HCT116 (cell line): ENCODE results near the gene ZNF492. TPM values are rescaled to one million over a fixed set of nuclear protein-coding genes. Genes with fewer than 3 reads are reported as not detected.

ENCODE experiments used
- ATAC-seq: fragments of 200-7000 bp; cut with Tn5 transposase; 2 replicates; pipeline ENCODE4 v1.9.1; 2020; ENCODE audit warnings: mild to moderate bottlenecking, moderate library complexity
- BruUV-seq: library from RNA; stranded (reverse); fragments of 400-500 nt; replicated peaks from 2 replicates; lab custom pipeline; 2021; lab: Mats Ljungman, UMichigan
- CTCF ChIA-PET: fragments of 300-600 bp; sonication (Branson Sonifier 250); formaldehyde crosslinking; loops from one replicate; lab custom pipeline; 2021; ENCODE audit warnings: antibody characterized with exemption; lab: Charles Lee
- POLR2A ChIA-PET: fragments of 300-600, 350-600 bp; sonication (Branson Sonifier 250); formaldehyde crosslinking; loops from one replicate; lab custom pipeline; 2021; ENCODE audit warnings: antibody characterized with exemption; lab: Charles Lee
- RAD21 ChIA-PET, 2 experiments: fragments of 300-600 bp; sonication (Branson Sonifier 250); formaldehyde crosslinking; loops; one replicate each; lab custom pipeline; 2023; ENCODE audit warnings: low total read pairs in 2 of 2; ENCODE audit not compliant: uncharacterized antibody in 2 of 2, unreplicated experiment in 2 of 2, low non-redundant PET in 1 of 2; lab: Charles Lee
- DNase-seq: peaks from one replicate; pipeline ENCODE4 v3.0.0-alpha.2; 2010; ENCODE audit warnings: low read depth, low spot score
- H2AFZ ChIP-seq: fragments of 200-600 bp; shearing (Covaris generic), sonication (generic); 2 replicates; pipeline ENCODE4 v1.6.1; 2017; ENCODE audit warnings: low read depth, mixed run types, mixed read lengths, antibody characterized with exemption, low read length; ENCODE audit not compliant: poor library complexity, severe bottlenecking
- H3K27ac ChIP-seq: 2 replicates; pipeline ENCODE4 v1.5.1; 2012; ENCODE audit warnings: low read depth, low read length
- H3K27me3 ChIP-seq: fragments of 200-600 bp; sonication (generic); 2 replicates; pipeline ENCODE4 v1.6.1; 2016; ENCODE audit warnings: mixed run types, low read length, mixed read lengths; ENCODE audit not compliant: insufficient read depth
- H3K36me3 ChIP-seq, 2 experiments: fragments of 200-500 bp in 1 of 2; fragments of 200-600 bp in 1 of 2; sonication (Bioruptor generic) in 1 of 2; sonication (generic) in 1 of 2; 2 replicates each; pipeline versions ENCODE4 v1.5.1 to v1.6.1; 2014 to 2016; ENCODE audit warnings: low read length in 2 of 2, inconsistent platforms in 1 of 2, mixed read lengths in 1 of 2, mixed run types in 1 of 2; ENCODE audit not compliant: insufficient read depth in 2 of 2, control insufficient read depth in 1 of 2
- H3K4me1 ChIP-seq, 2 experiments: fragments of 200-600 bp in 1 of 2; sonication (generic) in 1 of 2; 2 replicates each; pipeline versions ENCODE4 v1.5.1 to v1.6.1; 2012 to 2017; ENCODE audit warnings: low read length in 2 of 2, inconsistent platforms in 1 of 2, mild to moderate bottlenecking in 1 of 2, mixed read lengths in 1 of 2, mixed run types in 1 of 2, moderate library complexity in 1 of 2; ENCODE audit not compliant: insufficient read depth in 2 of 2, control insufficient read depth in 1 of 2
- H3K4me2 ChIP-seq: fragments of 200-600 bp; sonication (generic); 2 replicates; pipeline ENCODE4 v1.6.1; 2017; ENCODE audit warnings: mixed run types, low read length, mixed read lengths
- H3K4me3 ChIP-seq, 2 experiments: fragments of 200-600 bp in 1 of 2; sonication (generic) in 1 of 2; replicated peaks in 1 of 2; 2 replicates each; pipeline ENCODE4 v1.5.1; 2011 to 2016; ENCODE audit warnings: low read length in 2 of 2, control low read depth in 1 of 2, low read depth in 1 of 2, mild to moderate bottlenecking in 1 of 2, mixed read lengths in 1 of 2, mixed run types in 1 of 2
- H3K79me2 ChIP-seq: fragments of 200-600 bp; sonication (generic); 2 replicates; pipeline ENCODE4 v1.6.1; 2017; ENCODE audit warnings: mild to moderate bottlenecking, mixed run types, low read length, moderate library complexity, mixed read lengths; ENCODE audit not compliant: insufficient read depth
- H3K9ac ChIP-seq: fragments of 200-600 bp; sonication (generic); 2 replicates; pipeline ENCODE4 v1.6.1; 2016; ENCODE audit warnings: low read length, mixed read lengths
- H3K9me2 ChIP-seq: fragments of 200-600 bp; sonication (generic), shearing (Covaris generic); 2 replicates; pipeline ENCODE4 v1.6.1; 2017; ENCODE audit warnings: mixed run types, mild to moderate bottlenecking, moderate library complexity; ENCODE audit not compliant: insufficient read depth
- H3K9me3 ChIP-seq, 2 experiments: fragments of 200-500 bp in 1 of 2; fragments of 200-600 bp in 1 of 2; sonication (Bioruptor generic) in 1 of 2; sonication (generic) in 1 of 2; 2 replicates each; pipeline ENCODE4 v1.6.1; 2014 to 2017; ENCODE audit warnings: low read length in 2 of 2, mixed read lengths in 2 of 2, inconsistent platforms in 1 of 2, low read depth in 1 of 2, mild to moderate bottlenecking in 1 of 2, mixed run types in 1 of 2, moderate library complexity in 1 of 2; ENCODE audit not compliant: control insufficient read depth in 1 of 2, insufficient read depth in 1 of 2
- H4K20me1 ChIP-seq: fragments of 200-600 bp; sonication (generic), shearing (Covaris generic); 2 replicates; pipeline ENCODE4 v1.6.1; 2017; ENCODE audit warnings: mixed run types, mild to moderate bottlenecking, moderate library complexity; ENCODE audit not compliant: insufficient read depth
- CBX3 ChIP-seq: IDR thresholded peaks from 2 replicates; pipeline ENCODE4 v1.6.1; 2012; ENCODE audit warnings: low read depth
- CTCF ChIP-seq, 3 experiments: fragments of 200-600 bp in 1 of 3; sonication (generic) in 1 of 3; IDR thresholded peaks in 2 of 3; conservative IDR thresholded peaks in 1 of 3; 2 replicates each; pipeline ENCODE4 v1.5.1; 2012 to 2017; ENCODE audit warnings: low read depth in 2 of 3, low read length in 2 of 3, antibody characterized with exemption in 1 of 3, borderline replicate concordance in 1 of 3, control low read depth in 1 of 3, mild to moderate bottlenecking in 1 of 3, mixed read lengths in 1 of 3, mixed run types in 1 of 3, moderate library complexity in 1 of 3; ENCODE audit not compliant: insufficient read depth in 1 of 3
- ELF1 ChIP-seq: IDR thresholded peaks from 2 replicates; pipeline ENCODE4 v1.6.1; 2012; ENCODE audit warnings: low read depth, borderline replicate concordance
- EZH2 ChIP-seq: fragments of 200-600 bp; sonication (generic); IDR thresholded peaks from 2 replicates; pipeline ENCODE4 v1.6.1; 2017; ENCODE audit warnings: antibody characterized with exemption, mixed run types
- EZH2phosphoT487 ChIP-seq: fragments of 200-600 bp; IDR thresholded peaks from 2 replicates; pipeline ENCODE4 v1.6.1; 2018; ENCODE audit warnings: antibody characterized with exemption, borderline replicate concordance
- JUND ChIP-seq: IDR thresholded peaks from 2 replicates; pipeline ENCODE4 v1.6.1; 2012
- MAX ChIP-seq: IDR thresholded peaks from 2 replicates; pipeline ENCODE4 v1.6.1; 2012
- POLR2AphosphoS5 ChIP-seq: IDR thresholded peaks from 2 replicates; pipeline ENCODE4 v1.6.1; 2011; ENCODE audit warnings: mild to moderate bottlenecking, low read depth, low read length, moderate library complexity
- REST ChIP-seq: IDR thresholded peaks from 2 replicates; pipeline ENCODE4 v1.6.1; 2012; ENCODE audit warnings: low read depth
- TCF7L2 ChIP-seq: IDR thresholded peaks from 2 replicates; pipeline ENCODE4 v1.7.0; 2011; ENCODE audit warnings: borderline replicate concordance, inconsistent platforms; ENCODE audit not compliant: insufficient read depth, insufficient read length; ENCODE audit errors: extremely low read depth
- ZBTB33 ChIP-seq: IDR thresholded peaks from 2 replicates; pipeline ENCODE4 v1.6.1; 2011; ENCODE audit warnings: mild to moderate bottlenecking, low read length, moderate library complexity; ENCODE audit not compliant: insufficient replicate concordance; ENCODE audit errors: extremely low read depth
- ZFX ChIP-seq: fragments of 450-650 bp; IDR thresholded peaks from 2 replicates; pipeline ENCODE4 v1.6.1; 2017
- ZNF274 ChIP-seq: fragments of 200-500 bp; sonication (Bioruptor generic); IDR thresholded peaks from 2 replicates; pipeline ENCODE4 v1.6.1; 2014; ENCODE audit warnings: mild to moderate bottlenecking, low read depth, low read length, inconsistent platforms
- intact Hi-C: fragments of 100-400 bp; cut with micrococcal nuclease; formaldehyde crosslinking; loops from 2 replicates; pipeline ENCODE4 v1.10.0; 2022
- total RNA-seq: library from RNA; stranded (reverse); gene quantifications from one replicate; pipeline ENCODE4 v1.2.1, GENCODE V29; 2021; ENCODE audit not compliant: unreplicated experiment

The ZNF492 gene
- total RNA-seq, 1 experiment from 2014 or later: not detected

GRCh38 chr19:22619932-22620331 is 14.2 kb upstream of the ZNF492 start:
- no peak for TF ChIP-seq POLR2AphosphoS5
- TF ChIP-seq ZNF274: no peak
- no peak for TF ChIP-seq TCF7L2
- Histone ChIP-seq H3K36me3 (no peaks in the 10 kb centered on the region), H3K4me3 (no peak overlapping the region), H3K27me3 (no peaks in the 10 kb centered on the region), H3K9me3 (peaks cover 5 to 18% of the 10 kb centered on the region in 2 experiments; a peak in 2 of 4 replicates), H4K20me1 (no peaks in the 10 kb centered on the region), H3K4me1 (no peaks in the 10 kb centered on the region), H3K27ac (no peak overlapping the region), H3K9ac (no peak overlapping the region), H3K4me2 (no peak overlapping the region), H3K79me2 (no peaks in the 10 kb centered on the region), H2AFZ (no peak overlapping the region), H3K9me2 (no peaks in the 10 kb centered on the region)
- ChIA-PET CTCF (no interaction called here), POLR2A (no interaction called here), RAD21 (no interaction called here)
- DNase-seq: no peak
- BruUV-seq: no TSS peak
- intact Hi-C loops: no loop called here
- ATAC-seq: no peak

- ChIA-PET CTCF (no interaction called here), RAD21 (no interaction called here), POLR2A (no interaction called here)
- ATAC-seq (no peak), DNase-seq (no peak)
- Histone ChIP-seq H3K4me3 (no peak overlapping the region), H3K4me1 (no peaks in the 10 kb centered on the region), H3K27ac (no peak overlapping the region), H2AFZ (no peak overlapping the region), H3K9me2 (no peaks in the 10 kb centered on the region), H3K4me2 (no peak overlapping the region), H3K36me3 (no peaks in the 10 kb centered on the region), H3K79me2 (no peaks in the 10 kb centered on the region), H3K27me3 (no peaks in the 10 kb centered on the region), H3K9me3 (peaks cover 5 to 18% of the 10 kb centered on the region in 2 experiments; a peak in 2 of 4 replicates), H4K20me1 (no peaks in the 10 kb centered on the region), H3K9ac (no peak overlapping the region)
- intact Hi-C loops: no loop called here
- BruUV-seq: no TSS peak
- TF ChIP-seq ZNF274 (no peak), JUND (no peak), ELF1 (no peak), CBX3 (no peak), EZH2phosphoT487 (no peak), CTCF (IDR thresholded peaks at IDR 0.05 in 2 of 3, conservative IDR thresholded peaks at IDR 0.05 in 1 of 3; ENCODE audit: borderline replicate concordance in 1 of 3, insufficient read depth in 1 of 3, low read depth in 2 of 3, low read length in 2 of 3) (no peak), REST (no peak), MAX (no peak), ZBTB33 (no peak), EZH2 (no peak), ZFX (no peak)
Measured at GRCh38 chr19:22620401-22620800, 13.7 kb upstream of the ZNF492 start.
